Adrenal gland (tissue), 5 donors: ENCODE results near the gene EPB41L1.

Experiments used
- POLR2A ChIP-seq, 2 donors: fragments of 450-650 bp; IDR thresholded peaks; one replicate each; pipeline ENCODE4 v1.6.1; 2017; ENCODE audit warnings: antibody characterized with exemption in 2 of 2, mild to moderate bottlenecking in 2 of 2, moderate library complexity in 1 of 2
- TF ChIP-seq, protein P1 (sequence below), 6 experiments: fragments of 450-650 bp in 4 of 6; fragments of 200-600 bp in 2 of 6; sonication (generic) in 1 of 6; IDR thresholded peaks; 1 replicate in 5 of 6; 2 replicates in 1 of 6; pipeline versions ENCODE4 v1.5.1 to v1.8.0; 2016 to 2021; ENCODE audit warnings: antibody characterized with exemption in 6 of 6, mild to moderate bottlenecking in 2 of 6, moderate library complexity in 1 of 6
- donor health status: DM: no; HTN: no; CAD: no.

DNA sequence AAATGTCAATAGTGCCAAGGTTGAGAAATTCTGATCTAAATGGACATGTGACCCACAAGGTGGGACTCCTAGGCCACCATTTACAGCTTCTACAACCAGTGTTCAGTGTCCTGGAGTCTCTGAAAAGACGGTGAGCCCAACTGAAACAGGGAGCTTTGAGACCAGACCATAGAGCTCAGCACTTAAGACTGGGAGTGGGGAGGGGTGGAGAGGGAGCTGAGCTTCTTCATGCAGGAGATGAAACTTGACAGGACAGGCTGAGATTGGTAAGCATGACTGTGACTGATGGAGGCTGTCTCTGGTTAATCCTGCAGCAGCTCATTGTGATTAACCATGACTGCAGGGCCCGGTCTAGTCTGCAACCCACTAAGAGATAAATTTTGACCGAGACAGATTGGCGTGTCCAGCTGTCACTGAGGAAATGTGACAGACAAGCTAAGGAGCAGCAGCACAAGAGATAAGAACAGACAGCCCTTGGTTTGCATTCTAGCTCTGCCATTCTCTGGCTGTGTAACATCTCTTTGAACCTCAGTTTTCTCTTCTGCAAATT is 80.3 kb downstream of the EPB41L1 start:
- TF ChIP-seq, protein P1, sequence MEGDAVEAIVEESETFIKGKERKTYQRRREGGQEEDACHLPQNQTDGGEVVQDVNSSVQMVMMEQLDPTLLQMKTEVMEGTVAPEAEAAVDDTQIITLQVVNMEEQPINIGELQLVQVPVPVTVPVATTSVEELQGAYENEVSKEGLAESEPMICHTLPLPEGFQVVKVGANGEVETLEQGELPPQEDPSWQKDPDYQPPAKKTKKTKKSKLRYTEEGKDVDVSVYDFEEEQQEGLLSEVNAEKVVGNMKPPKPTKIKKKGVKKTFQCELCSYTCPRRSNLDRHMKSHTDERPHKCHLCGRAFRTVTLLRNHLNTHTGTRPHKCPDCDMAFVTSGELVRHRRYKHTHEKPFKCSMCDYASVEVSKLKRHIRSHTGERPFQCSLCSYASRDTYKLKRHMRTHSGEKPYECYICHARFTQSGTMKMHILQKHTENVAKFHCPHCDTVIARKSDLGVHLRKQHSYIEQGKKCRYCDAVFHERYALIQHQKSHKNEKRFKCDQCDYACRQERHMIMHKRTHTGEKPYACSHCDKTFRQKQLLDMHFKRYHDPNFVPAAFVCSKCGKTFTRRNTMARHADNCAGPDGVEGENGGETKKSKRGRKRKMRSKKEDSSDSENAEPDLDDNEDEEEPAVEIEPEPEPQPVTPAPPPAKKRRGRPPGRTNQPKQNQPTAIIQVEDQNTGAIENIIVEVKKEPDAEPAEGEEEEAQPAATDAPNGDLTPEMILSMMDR (IDR thresholded peaks at IDR 0.05), result no peak
- TF ChIP-seq POLR2A (IDR thresholded peaks at IDR 0.05), result no peak
